HG02798 (cell line): ENCODE data around the gene SORBS2.
A peak's percentile ranks its signal among the peaks of the same experiment; 100 is the strongest.
"Not testable (repeated sequence)": the region's sequence is repeated elsewhere in the genome, so short reads cannot be mapped to it uniquely, and the experiment has no call there.

Source experiments
- ATAC-seq: cut with Tn5 transposase; IDR thresholded peaks from one replicate; pipeline ENCODE4 v1.9.1; 2021; ENCODE audit warnings: mild to moderate bottlenecking; ENCODE audit not compliant: unreplicated experiment, poor library complexity

SORBS2 gene, protein sequence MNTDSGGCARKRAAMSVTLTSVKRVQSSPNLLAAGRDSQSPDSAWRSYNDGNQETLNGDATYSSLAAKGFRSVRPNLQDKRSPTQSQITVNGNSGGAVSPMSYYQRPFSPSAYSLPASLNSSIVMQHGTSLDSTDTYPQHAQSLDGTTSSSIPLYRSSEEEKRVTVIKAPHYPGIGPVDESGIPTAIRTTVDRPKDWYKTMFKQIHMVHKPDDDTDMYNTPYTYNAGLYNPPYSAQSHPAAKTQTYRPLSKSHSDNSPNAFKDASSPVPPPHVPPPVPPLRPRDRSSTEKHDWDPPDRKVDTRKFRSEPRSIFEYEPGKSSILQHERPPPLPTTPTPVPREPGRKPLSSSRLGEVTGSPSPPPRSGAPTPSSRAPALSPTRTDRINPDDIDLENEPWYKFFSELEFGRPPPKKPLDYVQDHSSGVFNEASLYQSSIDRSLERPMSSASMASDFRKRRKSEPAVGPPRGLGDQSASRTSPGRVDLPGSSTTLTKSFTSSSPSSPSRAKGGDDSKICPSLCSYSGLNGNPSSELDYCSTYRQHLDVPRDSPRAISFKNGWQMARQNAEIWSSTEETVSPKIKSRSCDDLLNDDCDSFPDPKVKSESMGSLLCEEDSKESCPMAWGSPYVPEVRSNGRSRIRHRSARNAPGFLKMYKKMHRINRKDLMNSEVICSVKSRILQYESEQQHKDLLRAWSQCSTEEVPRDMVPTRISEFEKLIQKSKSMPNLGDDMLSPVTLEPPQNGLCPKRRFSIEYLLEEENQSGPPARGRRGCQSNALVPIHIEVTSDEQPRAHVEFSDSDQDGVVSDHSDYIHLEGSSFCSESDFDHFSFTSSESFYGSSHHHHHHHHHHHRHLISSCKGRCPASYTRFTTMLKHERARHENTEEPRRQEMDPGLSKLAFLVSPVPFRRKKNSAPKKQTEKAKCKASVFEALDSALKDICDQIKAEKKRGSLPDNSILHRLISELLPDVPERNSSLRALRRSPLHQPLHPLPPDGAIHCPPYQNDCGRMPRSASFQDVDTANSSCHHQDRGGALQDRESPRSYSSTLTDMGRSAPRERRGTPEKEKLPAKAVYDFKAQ (N-terminal part only)

DNA sequence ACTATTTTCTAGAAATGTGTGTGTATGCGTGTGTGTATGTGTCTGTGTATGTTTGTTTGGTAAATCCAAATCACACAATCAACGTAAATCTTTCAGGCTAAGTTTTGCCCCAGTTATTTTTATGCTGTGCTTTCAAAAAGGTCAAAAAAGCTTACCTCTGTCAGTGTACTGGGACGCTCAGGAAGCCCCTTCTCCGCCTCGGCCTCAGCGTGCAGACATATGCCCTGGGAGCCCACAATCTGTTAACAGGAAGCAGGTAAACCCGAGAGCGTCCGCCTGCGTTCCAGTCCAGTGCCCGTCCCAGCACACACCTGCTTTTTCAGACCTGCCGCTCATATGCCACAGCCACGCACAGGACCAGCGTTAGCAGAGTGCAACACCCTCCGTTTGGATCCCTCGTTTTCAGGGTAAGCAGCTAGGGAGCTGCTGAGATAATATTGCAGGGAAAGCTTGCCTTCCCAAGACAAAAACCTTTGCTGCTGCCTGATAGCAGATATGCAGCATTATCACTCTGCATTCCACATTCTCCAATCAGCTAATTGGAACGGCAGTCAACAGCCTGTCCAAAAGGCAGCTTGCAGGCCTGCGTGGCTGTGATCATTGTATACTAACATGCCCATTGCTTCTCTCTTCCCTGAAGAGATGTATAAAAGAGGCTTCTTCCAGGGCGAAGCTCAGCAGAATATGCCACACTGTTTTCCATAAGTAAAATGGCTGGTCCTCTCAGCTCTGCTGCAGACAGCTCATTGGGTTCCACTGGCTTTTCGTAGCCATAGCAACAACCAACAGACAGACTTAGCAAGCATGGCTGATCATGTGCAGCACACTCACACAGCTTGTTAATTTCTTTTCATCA lies at the start of gene SORBS2:
SORBS2 (minus strand) TSS at position 686 of the 856 bp plus-strand sequence. CDS start 121,623 bp downstream, outside the sequence.
- ATAC-seq: peak; percentile 89

DNA sequence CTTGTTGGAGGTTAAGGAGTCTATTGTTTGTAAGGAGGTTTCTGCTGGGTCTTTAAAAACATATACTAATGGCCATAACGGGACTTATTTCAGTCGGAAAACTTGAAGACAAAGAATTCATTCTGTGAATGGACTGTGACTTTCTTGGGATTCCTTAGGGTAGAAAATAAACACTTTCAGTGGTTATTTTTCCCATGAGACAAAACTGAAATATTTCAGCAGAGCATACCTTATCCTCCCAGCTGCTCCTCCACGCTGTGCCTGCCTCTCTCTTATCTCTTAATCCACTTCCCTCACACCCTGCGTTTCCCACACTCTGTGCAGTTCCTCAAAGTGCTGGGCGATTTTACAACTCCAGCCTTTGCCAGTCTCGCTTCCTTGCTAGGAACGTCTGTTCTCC lies 47.1 kb upstream of the SORBS2 start:
- ATAC-seq: no peak

DNA sequence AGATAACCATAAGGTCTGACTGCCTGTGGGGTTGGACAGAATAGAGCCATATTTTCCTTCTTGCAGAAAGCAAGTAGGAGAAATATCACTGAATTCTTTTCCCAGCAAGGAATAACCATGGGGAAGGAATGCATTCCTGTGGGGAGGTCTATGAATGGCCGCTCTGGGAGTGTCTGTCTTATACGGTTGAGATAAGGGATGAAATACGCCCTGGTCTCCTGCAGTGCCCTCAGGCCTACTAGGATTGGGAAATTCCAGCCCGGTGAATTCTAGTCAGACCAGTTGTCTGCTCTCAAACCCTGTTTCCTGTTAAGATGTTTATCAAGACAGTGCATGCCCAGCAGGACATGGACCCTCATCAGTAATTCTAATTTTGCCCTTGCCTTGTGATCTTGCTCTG lies 45.6 kb upstream of the SORBS2 start:
- ATAC-seq: not testable (repeated sequence)

DNA sequence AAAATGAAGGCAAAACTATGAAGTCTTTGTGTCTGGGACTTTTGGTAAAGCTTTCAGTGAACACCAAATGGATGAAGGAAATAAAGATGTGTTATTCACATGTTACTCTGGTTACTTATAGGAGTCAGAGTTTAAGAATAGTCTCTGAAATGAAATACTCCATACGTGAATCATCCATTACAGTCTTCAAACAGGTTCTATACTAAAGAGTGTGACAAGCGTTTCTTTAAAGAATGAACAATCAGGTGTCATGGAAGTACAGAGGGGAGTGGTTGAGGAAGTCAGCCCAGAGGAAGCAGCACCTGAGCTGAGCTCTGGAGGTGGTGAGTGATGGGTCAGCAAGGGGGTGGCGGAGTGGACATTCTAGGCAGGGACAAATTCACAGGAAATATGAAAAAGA lies 41.8 kb upstream of the SORBS2 start:
- no peak for ATAC-seq

DNA sequence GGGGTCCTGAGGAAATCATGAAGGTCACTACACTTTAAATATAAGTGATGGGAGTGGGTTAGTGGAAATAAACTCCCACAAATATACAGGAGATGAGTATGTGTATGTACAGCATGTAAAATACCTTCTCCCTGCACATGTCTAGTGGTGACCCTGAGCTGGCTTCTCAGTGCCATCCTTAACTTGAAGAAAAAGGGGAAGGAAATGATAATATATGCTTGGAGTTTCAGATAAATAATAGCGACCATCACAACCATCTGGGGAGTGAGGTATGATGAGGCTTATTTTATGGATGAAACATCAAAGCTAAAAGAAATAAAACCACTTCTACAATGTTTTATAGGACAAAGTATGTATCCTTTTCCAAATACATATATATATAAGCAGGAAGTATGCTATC lies 41.0 kb upstream of the SORBS2 start:
- no peak for ATAC-seq

DNA sequence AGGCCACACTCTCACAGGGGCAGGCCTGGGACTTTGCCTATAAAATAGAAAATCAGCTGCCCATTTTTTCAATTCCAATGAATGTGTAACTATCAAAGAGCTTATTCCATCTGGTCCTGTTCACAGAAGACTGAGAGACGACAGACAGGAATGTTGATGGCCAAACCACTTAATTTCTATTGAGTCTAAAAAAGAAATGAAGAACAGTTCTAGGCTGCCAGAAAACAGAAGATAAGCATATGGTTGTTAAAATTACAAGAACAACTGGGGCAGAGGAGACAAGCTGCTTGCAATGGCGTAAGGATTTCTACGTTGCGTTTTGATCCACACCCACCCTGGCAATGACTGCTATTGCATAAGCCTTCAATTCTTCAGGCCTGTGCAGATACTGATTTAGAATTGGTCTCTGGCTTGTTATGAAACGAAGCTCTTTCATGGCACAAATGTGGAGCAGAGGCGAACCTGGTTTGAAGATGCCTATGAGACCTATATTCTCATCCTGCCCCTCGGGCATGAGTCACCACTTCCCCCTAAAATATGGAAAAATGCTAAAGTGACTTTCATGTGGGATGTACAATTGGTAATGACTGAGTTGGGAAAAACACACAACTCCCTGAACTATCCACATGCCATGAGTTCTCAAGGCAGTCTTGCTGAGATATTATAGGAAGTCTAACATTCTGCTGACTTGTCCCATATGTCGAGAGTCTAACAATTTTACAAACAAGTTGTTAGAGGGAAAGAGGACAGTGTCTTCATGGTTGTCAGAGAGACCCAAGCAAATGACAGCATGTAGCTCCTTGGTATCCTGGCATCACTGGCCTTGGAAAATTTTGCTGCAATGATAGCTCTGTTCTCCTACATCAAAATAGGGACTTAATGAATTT lies 37.9 kb upstream of the SORBS2 start:
- no peak for ATAC-seq

DNA sequence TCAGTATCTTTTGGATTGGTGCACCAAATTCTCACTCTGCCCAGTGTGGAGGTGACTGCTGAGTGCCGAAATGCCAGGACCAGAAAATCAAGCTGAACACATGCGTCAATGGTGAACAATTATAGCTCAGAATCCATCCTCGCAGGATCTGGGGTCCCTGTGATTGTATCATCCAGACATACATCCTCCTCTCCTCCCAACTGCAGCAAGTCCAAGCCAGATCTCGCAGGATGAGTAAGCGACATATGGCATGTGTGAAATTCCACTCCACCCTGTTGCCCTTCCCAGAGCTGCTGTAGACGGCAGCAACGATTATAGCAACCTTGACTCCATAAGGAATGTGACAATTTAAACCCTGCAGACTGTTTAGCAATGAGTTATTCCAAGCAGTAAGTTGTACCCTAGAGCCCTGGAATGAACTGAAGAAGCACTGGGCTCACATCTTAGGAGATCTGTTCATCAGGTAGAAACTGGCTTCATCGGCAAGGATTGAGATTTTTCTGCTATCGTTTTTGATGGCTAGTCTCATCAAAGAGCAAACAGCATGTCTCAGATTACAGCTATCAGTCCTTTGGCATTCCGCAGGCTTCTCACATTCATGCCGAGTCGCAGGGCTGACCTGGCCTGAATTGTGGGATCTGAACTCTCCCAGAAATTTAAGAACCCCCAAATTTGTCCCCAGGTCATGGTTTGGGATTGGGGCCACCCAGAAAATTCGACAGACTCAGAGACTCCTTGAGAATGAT lies 35.5 kb upstream of the SORBS2 start:
- ATAC-seq: no peak

DNA sequence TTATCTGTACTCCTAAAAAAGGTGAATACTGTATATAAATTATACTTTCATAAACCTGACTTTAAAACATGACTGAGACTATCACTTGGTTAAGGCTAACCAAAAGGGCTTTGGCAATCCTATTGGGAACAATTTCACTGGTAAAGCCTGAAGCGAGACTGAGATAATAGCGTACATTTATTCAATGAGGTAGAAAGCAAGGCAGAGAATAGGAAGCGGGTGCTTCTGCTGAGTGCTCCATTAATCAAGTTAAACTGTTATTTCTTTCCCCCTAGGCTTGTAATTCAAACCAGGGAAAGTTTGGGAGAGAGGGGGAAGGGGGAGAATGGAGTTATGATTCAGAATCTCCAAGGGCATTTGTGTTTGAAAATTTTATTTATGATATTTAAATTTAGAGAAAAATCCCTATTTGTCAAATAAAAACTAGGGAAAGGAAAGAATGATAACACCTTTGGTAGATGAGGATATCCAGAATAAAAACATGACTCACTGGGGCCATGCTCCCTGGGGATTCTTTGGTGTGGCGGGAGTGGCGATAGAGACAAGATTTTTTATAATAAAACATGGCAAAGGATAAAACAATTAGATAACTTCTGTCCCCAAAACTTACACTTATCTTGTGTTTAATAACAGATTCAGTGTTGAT lies 34.6 kb upstream of the SORBS2 start:
- no peak for ATAC-seq

DNA sequence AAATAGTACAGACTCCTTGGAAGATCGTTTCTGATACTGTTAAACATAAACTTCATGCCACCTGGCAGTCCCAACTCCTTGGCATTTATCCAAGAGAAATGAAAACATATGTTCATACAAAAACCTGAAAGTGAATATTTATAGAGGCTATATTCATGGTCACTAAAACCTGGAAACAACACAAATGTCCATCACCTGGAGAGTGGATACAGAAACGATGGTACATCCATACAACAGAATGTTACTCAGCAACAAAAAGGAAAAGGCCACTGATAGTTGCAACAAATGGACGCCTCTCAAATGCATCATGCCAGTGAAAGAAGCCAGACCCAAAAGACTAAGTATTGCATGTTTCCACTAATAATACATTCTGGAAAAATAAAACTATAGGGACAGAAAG lies 34.0 kb upstream of the SORBS2 start:
- ATAC-seq: no peak

DNA sequence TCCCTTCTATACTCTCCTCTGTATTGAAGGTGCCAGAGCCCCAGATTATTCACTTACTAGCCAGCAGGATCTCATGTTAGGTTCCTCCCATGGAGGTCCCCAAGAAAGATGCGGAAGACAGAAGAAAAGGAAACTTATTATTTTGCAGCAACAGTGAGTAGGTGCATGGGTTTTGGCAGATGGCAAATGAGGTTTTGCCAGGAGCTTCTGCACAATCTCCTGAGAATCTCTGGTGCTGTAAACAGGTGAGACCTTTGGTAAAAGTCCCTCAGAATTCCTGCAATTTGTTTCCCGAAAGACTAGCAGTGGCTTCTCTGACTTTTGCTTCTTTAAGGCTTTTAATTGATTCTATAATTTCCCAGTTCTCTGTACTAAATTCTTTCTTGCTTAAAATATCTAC lies 29.5 kb upstream of the SORBS2 start:
- ATAC-seq: no peak

DNA sequence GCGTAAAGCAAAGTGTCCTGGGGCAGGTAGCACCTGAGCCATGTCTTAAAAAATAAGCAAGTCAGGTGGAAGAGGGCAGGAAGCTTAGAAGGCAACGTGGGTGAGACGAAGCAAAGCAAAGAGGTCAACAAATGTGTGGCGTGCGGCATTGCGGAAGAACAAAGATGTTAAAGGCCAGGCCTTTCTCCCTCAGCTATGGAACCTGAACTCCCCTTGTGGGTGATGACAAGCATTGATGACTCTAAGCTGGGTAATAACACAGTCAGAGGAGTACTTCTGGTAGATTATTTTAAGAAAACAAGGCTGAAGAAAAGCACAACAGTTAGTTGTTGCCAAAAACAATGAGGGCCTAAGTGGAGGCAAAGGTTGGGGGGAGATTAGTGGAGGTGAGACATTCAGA lies 29.0 kb upstream of the SORBS2 start:
- ATAC-seq: no peak

DNA sequence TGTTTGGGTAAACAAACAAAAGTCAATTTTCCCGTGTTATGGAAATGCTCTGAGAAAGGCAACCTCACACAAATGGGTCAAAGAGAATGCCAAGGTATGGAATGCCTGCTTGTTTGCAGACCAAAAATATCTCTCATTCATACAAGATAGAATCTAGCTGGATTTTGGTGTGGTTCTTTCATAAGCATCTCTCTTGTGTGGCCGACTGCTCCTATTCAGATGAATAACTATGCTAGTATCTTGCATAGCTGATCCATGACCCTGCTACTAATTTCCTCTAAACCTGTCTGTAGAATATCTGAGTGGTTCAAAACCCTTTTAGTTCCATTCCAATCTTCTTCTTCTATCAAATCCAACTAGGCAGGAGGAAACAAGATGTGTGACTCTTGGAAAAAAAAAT lies 28.2 kb upstream of the SORBS2 start:
- no peak for ATAC-seq

DNA sequence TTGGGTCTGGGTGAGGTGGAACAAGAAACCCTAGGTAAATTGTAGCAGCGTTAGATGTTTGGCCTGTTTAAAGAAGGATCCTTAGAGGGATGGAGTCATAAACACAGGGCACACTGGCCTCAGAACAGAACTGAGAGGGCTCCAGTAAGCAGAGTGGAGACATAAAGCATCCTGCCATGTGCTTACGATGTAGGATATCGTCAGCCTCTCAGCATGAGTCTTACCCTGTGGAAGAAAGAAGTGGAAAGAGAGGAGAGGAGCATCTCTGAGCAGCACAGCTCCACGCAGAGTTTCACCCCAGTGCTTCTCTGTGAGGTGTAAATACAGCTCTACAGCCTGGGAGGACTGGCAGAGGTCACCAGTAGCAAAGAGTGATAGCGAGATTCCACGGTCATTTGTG lies 27.8 kb upstream of the SORBS2 start:
- ATAC-seq: no peak

DNA sequence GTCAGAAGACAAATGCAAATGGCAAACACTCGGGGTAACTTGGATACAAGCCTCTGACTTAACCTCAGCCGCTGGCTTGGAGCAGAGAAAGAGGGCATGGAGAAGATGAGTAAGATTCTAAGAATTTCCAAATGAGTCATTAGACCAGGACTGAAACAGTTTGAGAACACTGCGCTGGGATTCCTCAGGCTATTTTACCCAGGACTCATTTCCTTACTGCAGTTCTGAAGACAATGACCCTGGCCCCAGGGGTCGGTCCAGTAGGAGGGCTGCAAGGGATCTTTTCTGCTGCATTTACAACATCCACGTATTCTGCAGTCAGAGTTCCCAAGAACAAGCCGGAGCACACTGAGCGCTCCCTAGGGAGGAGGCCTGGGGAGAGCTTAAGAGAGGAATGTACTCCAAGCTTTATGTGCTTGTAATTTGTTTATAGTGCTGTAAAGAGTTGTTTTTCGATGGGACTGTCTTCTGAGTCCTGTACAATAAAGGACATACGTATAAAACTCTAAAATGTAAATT lies 27.3 kb upstream of the SORBS2 start:
- no peak for ATAC-seq

DNA sequence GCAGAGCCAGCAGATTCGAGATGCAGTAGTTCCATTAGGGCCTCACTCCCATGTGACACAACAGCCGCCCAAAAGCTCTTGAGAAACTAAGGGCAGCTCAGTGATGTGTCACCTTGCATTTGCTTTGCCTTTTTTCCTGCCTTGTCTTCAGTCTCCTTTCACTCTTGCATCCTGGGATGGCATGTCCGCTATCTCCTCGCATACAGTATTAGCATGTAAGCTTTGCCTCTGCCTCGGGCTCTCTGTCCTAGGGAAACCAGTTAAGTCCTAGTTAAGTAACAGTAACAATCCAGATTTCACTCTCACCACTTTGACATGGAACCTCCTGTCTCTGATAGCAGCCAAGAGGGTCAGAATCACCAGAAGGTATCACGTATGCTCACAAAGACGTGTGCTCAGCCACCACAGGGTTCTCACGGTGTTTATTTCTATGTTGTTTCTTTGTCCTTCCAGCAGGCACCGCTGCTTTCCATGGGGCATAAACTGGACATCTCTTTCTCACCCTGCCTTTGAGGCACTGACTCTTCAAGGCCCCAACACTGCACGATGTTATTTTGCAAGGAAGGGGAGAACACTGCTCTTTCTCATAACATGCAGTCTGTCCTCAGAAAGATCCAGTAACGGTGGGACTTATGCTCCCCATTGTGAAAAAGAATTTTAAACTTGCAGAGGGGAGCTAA lies 26.7 kb upstream of the SORBS2 start:
- ATAC-seq: no peak

DNA sequence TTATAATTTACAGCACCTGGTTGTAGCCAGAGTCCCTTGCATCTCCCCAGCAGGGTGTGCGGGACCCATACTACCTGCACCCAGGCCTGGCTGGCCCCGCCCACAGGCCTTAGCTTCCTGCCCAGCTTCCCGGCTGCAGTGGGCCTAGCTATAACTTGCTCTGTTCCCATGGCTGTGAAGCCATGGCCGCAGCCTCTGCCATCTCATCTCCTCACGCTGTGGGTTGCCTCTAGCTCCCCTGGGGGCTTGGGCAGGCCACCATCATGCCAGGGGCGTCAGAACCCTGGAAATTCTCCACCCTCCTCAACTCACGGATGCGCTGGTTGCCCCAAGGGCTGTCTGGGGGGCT lies 26.1 kb upstream of the SORBS2 start:
- no peak for ATAC-seq

DNA sequence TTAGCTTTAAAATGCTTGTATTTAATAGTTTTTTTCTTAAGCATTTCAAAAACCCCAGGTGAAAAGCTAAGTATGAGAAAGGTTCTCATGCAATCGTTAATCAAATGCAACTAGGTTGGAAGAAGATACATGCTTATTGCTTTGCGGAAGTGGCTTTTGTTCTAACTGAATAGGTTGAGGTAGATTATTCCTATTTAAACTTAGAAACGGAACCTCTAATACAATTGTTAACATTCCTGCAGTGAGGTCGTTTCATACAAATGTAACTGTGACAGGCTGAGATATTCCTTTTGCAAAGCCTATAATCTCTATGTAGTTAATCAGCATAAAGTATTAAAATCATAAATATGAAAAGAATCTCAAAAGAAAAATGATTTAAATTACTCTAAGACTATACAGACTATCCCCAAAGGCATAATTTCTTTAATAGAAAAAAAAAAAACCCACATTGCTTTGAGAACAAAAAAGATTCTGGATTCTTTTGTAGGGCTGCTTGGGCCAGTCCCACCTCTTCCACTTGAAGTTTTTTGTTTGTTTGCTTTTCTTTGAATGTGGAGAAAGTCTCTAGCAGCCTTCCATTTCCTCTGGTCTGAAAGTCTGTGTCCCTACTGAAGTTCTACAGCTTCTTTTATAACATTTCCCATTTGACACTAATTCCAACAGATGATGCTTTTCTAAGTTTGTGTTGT lies 25.6 kb upstream of the SORBS2 start:
- ATAC-seq: no peak
